Measurements from ENCODE around the gene DISP3.

Gene DISP3

GRCh38 chr1:11540773-11541160 lies 61.8 kb downstream of the DISP3 start:
- no peak for DNase-seq (ENCODE audit: low read depth in 4 of 4, low spot score in 1 of 4)

- no peak for DNase-seq (ENCODE audit: low read depth in 4 of 4, low spot score in 1 of 4)
Observed at GRCh38 chr1:11541236-11541635, 62.3 kb downstream of the DISP3 start.

GRCh38 chr1:11541956-11542355 lies 63.0 kb downstream of the DISP3 start:
- no peak for DNase-seq (ENCODE audit: low read depth in 4 of 4, low spot score in 1 of 4)

- DNase-seq (ENCODE audit: low read depth in 4 of 4, low spot score in 1 of 4), result no peak
Observed at GRCh38 chr1:11543392-11543791, 64.4 kb downstream of the DISP3 start.

GRCh38 chr1:11543796-11544195 lies 64.8 kb downstream of the DISP3 start:
- no peak for DNase-seq (ENCODE audit: low read depth in 4 of 4, low spot score in 1 of 4)

GRCh38 chr1:11546456-11546855 lies 67.5 kb downstream of the DISP3 start:
- DNase-seq (ENCODE audit: low read depth in 4 of 4, low spot score in 1 of 4), result no peak

GRCh38 chr1:11550664-11551283 lies 71.8 kb downstream of the DISP3 start:
- DNase-seq (ENCODE audit: low read depth in 4 of 4, low spot score in 1 of 4), result peak in 3 of 4 experiments; percentile 2 to 14 (median 8)

GRCh38 chr1:11558276-11558675 lies 79.3 kb downstream of the DISP3 start:
- no peak for DNase-seq (ENCODE audit: low read depth in 4 of 4, low spot score in 1 of 4)

GRCh38 chr1:11558871-11559590 lies 80.1 kb downstream of the DISP3 start:
- no peak for DNase-seq (ENCODE audit: low read depth in 4 of 4, low spot score in 1 of 4)

- no peak for DNase-seq (ENCODE audit: low read depth in 4 of 4, low spot score in 1 of 4)
Observed at GRCh38 chr1:11559591-11559970, 80.6 kb downstream of the DISP3 start.

GRCh38 chr1:11560061-11560460 lies 81.1 kb downstream of the DISP3 start:
- no peak for DNase-seq (ENCODE audit: low read depth in 4 of 4, low spot score in 1 of 4)

- no peak for DNase-seq (ENCODE audit: low read depth in 4 of 4, low spot score in 1 of 4)
Observed at GRCh38 chr1:11561740-11562139, 82.8 kb downstream of the DISP3 start.

- DNase-seq (ENCODE audit: low read depth in 4 of 4, low spot score in 1 of 4), result no peak
Observed at GRCh38 chr1:11562664-11563063, 83.7 kb downstream of the DISP3 start.

- no peak for DNase-seq (ENCODE audit: low read depth in 4 of 4, low spot score in 1 of 4)
Observed at GRCh38 chr1:11563560-11564069, 84.7 kb downstream of the DISP3 start.

- no peak for DNase-seq (ENCODE audit: low read depth in 4 of 4, low spot score in 1 of 4)
Observed at GRCh38 chr1:11564237-11564636, 85.3 kb downstream of the DISP3 start.

- no peak for DNase-seq (ENCODE audit: low read depth in 4 of 4, low spot score in 1 of 4)
Observed at GRCh38 chr1:11566042-11566850, 87.3 kb downstream of the DISP3 start.

- no peak for DNase-seq (ENCODE audit: low read depth in 4 of 4, low spot score in 1 of 4)
Observed at GRCh38 chr1:11567244-11568065, 88.5 kb downstream of the DISP3 start.

GRCh38 chr1:11568687-11569086 lies 89.7 kb downstream of the DISP3 start:
- DNase-seq (ENCODE audit: low read depth in 4 of 4, low spot score in 1 of 4), result no peak

- no peak for DNase-seq (ENCODE audit: low read depth in 4 of 4, low spot score in 1 of 4)
Observed at GRCh38 chr1:11569551-11569950, 90.6 kb downstream of the DISP3 start.

GRCh38 chr1:11569954-11570353 lies 91.0 kb downstream of the DISP3 start:
- no peak for DNase-seq (ENCODE audit: low read depth in 4 of 4, low spot score in 1 of 4)

- no peak for DNase-seq (ENCODE audit: low read depth in 4 of 4, low spot score in 1 of 4)
Observed at GRCh38 chr1:11570821-11571380, 91.9 kb downstream of the DISP3 start.

All from stimulated activated CD4-positive, alpha-beta T cell treated with anti-CD3 and anti-CD28 coated beads, Interleukin-1b, Interleukin-23, amount 100 ng/mL, for 24 hours (primary cell).